Endometrium (tissue), 2 donors: ENCODE data around the gene TSPAN9.

Source experiments
- FAIRE-seq: peaks from 2 replicates; lab custom pipeline; 2012; peaks lifted over from hg19 to GRCh38; lab: Jason Lieb, UNC
- donor health status: control.
- donor health status: control.

TSPAN9 gene

GRCh38 chr12:3206536-3207072 is 129.4 kb downstream of the TSPAN9 start:
- no peak for FAIRE-seq

- no peak for FAIRE-seq
These were observed 130.0 kb downstream of the TSPAN9 start for GRCh38 chr12:3207175-3207574.

GRCh38 chr12:3207858-3208257 is 130.7 kb downstream of the TSPAN9 start:
- no peak for FAIRE-seq

GRCh38 chr12:3213188-3213587 is 136.0 kb downstream of the TSPAN9 start:
- no peak for FAIRE-seq

- FAIRE-seq, result no peak
These were observed 136.6 kb downstream of the TSPAN9 start for GRCh38 chr12:3213768-3214167.

GRCh38 chr12:3214526-3215365 is 137.6 kb downstream of the TSPAN9 start:
- no peak for FAIRE-seq

GRCh38 chr12:3215410-3215975 is 138.3 kb downstream of the TSPAN9 start:
- FAIRE-seq, result no peak

GRCh38 chr12:3216097-3216496 is 138.9 kb downstream of the TSPAN9 start:
- FAIRE-seq, result no peak

- no peak for FAIRE-seq
These were observed 139.8 kb downstream of the TSPAN9 start for GRCh38 chr12:3216726-3217682.

GRCh38 chr12:3217683-3218079 is 140.5 kb downstream of the TSPAN9 start:
- no peak for FAIRE-seq

- no peak for FAIRE-seq
These were observed 141.3 kb downstream of the TSPAN9 start for GRCh38 chr12:3218228-3219171.

- FAIRE-seq, result no peak
These were observed 142.1 kb downstream of the TSPAN9 start for GRCh38 chr12:3219233-3219632.

GRCh38 chr12:3220382-3221321 is 143.5 kb downstream of the TSPAN9 start:
- FAIRE-seq, result no peak

GRCh38 chr12:3222306-3222705 is 145.1 kb downstream of the TSPAN9 start:
- FAIRE-seq, result no peak

GRCh38 chr12:3222979-3223378 is 145.8 kb downstream of the TSPAN9 start:
- no peak for FAIRE-seq

GRCh38 chr12:3223601-3224529 is 146.7 kb downstream of the TSPAN9 start:
- no peak for FAIRE-seq

- FAIRE-seq, result no peak
These were observed 147.3 kb downstream of the TSPAN9 start for GRCh38 chr12:3224530-3224903.

GRCh38 chr12:3225154-3225795 is 148.1 kb downstream of the TSPAN9 start:
- no peak for FAIRE-seq

- no peak for FAIRE-seq
These were observed 148.6 kb downstream of the TSPAN9 start for GRCh38 chr12:3225796-3226180.
